Subcutaneous abdominal adipose tissue (tissue), 5 donors: ENCODE measurements around the gene GLCE.

Source experiments
- H3K27ac ChIP-seq: one replicate; pipeline ENCODE4 v1.7.0; 2013; ENCODE audit warnings: low read depth, mild to moderate bottlenecking, inconsistent platforms, low read length, moderate library complexity
- H3K27me3 ChIP-seq, 5 donors: one replicate each; pipeline ENCODE4 v1.7.0; 2013; ENCODE audit warnings: low read length in 5 of 5, inconsistent platforms in 1 of 5; ENCODE audit not compliant: control insufficient read depth in 5 of 5, insufficient read depth in 4 of 5
- H3K36me3 ChIP-seq, 5 donors: one replicate each; pipeline ENCODE4 v1.7.0; 2013; ENCODE audit warnings: low read length in 5 of 5; ENCODE audit not compliant: control insufficient read depth in 5 of 5, insufficient read depth in 5 of 5
- H3K4me1 ChIP-seq, 5 donors: one replicate each; pipeline ENCODE4 v1.7.0; 2013; ENCODE audit warnings: low read length in 5 of 5, mild to moderate bottlenecking in 3 of 5, moderate library complexity in 1 of 5; ENCODE audit not compliant: control insufficient read depth in 5 of 5, insufficient read depth in 5 of 5
- H3K4me3 ChIP-seq, 5 donors: one replicate each; pipeline ENCODE4 v1.7.0; 2013; ENCODE audit warnings: low read length in 5 of 5, low read depth in 1 of 5
- H3K9ac ChIP-seq, 5 donors: one replicate each; pipeline ENCODE4 v1.7.0; 2013; ENCODE audit warnings: low read length in 5 of 5, mild to moderate bottlenecking in 4 of 5, moderate library complexity in 3 of 5
- H3K9me3 ChIP-seq, 5 donors: one replicate each; pipeline ENCODE4 v1.7.0; 2013; ENCODE audit warnings: low read length in 5 of 5; ENCODE audit not compliant: control insufficient read depth in 5 of 5
- donor health status: healthy.
- donor health status: healthy.
- donor health status: healthy.
- donor health status: healthy.
- donor health status: healthy.

The GLCE gene

DNA sequence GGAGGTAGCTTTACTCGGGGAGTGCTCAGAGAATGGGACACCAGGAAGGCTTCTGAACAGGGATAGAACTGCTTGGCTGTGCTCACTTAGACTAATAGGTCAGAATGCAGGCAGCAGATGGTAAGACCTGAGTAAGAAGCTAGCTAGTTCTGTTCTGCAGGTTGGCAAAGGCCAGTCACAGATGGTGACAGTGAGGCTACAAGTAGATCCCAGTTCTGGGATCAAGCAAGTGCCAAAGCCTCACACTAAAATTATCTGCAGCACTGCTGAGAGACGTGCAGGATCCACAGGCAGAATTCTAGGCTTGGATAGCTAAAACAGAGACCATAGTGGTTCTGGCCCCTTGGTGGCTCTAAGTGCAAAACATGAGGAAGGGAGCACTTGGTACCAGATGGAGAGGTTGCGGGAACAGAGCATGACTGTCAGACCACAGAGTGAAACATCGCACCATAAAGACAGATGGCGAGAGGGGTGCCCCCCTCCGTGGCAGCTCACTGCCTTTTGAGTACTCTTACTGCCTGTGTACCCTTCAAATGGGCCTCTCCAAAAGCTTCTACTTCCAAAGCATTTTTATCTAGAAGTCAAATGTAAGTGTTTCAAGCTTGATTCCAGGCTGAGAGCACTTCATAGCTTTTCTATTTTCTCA lies 3.6 kb upstream of the GLCE start:
- Histone ChIP-seq H3K36me3 (no peaks in the 10 kb centered on the region), H3K27me3 (no peaks in the 10 kb centered on the region), H3K4me1 (peaks cover 0 to 18% (median 11%) of the 10 kb centered on the region in 5 donors), H3K27ac (no peak overlapping the region), H3K9me3 (no peaks in the 10 kb centered on the region), H3K4me3 (no peak overlapping the region), H3K9ac (no peak overlapping the region)

DNA sequence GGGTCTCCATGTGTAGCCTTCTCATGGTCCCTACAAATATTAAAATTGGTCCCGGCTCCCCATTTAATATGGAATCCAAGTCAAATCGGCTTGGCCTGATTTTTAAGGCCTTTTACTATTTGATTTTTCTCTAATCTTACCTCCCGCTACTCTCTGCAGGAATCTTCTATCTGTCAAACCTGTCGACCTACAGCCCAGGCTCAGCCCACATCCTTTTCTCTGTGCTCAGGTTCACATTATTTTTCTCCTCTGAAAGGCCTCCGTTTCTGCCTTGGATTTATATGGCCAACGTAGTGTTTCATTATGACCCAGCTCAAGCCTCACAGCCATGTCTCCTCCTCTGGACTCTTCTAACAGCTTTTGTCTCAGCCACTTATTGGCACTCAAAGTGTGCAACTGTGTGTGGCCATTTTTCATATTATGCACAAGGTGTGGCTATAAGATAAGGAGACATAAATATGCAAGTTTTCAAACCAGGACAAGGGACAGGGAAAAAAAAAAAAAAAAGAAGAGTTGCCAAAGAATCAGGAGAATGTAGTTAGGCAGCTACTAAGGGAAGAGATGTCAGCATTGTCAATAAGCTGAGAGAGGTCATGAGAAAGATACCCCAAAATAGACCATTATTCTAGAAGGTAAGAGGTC lies 2.1 kb upstream of the GLCE start:
- H3K27me3 ChIP-seq = no peaks in the 10 kb centered on the region
- H3K4me1 ChIP-seq = peaks cover 0 to 24% (median 15%) of the 10 kb centered on the region in 5 donors
- H3K27ac ChIP-seq = no peak overlapping the region
- H3K9ac ChIP-seq = no peak overlapping the region
- no peaks in the 10 kb centered on the region for H3K36me3 ChIP-seq
- H3K9me3 ChIP-seq = no peaks in the 10 kb centered on the region
- no peak overlapping the region for H3K4me3 ChIP-seq

DNA sequence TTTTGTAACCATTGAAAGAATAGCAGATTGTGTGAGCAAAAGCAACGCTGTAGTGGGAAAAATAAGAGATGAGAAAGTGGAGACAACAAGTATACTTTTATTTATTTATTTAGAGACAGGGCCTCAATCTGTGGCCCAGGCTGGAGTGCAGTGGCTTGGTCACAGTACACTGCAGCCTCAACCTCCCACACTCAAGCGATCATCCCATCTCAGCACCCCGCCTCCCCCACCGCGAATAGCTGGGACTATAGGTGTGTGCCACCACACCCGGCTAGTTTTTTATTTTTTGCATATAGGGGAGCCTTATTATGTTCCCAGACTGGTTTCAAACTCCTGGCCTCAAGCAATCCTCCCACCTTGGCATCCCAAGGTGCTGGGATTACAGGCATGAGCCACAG lies 1.6 kb upstream of the GLCE start:
- H3K4me1 ChIP-seq = peaks cover 0 to 24% (median 15%) of the 10 kb centered on the region in 5 donors
- no peak overlapping the region for H3K9ac ChIP-seq
- H3K27ac ChIP-seq = no peak overlapping the region
- H3K36me3 ChIP-seq = no peaks in the 10 kb centered on the region
- no peaks in the 10 kb centered on the region for H3K27me3 ChIP-seq
- no peaks in the 10 kb centered on the region for H3K9me3 ChIP-seq
- no peak overlapping the region for H3K4me3 ChIP-seq

DNA sequence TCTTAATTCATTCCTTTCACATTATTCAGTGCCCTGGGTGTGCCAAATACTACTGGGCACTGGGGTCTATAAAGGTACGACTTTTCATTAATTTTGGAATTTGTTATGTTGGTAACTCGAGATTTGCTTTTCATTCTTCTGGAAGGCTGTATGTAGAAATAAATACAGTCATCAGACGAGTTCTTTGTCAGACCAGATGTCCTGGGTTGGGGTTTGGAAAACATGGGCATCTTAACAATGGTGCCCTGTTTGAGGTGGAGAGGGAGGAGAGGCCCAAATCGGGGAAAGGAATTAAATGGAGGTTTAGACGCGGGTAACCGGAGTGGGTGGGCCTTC lies 662 bp upstream of the GLCE start:
- H3K9me3 ChIP-seq = no peaks in the 10 kb centered on the region
- no peaks in the 10 kb centered on the region for H3K36me3 ChIP-seq
- H3K9ac ChIP-seq = peak overlapping the region; percentile 38 to 86 (median 59)
- H3K27ac ChIP-seq = no peak overlapping the region
- H3K4me3 ChIP-seq = peak overlapping the region; percentile 91 to 99 (median 94)
- H3K4me1 ChIP-seq = peaks cover 0 to 22% (median 15%) of the 10 kb centered on the region in 5 donors
- H3K27me3 ChIP-seq = no peaks in the 10 kb centered on the region

DNA sequence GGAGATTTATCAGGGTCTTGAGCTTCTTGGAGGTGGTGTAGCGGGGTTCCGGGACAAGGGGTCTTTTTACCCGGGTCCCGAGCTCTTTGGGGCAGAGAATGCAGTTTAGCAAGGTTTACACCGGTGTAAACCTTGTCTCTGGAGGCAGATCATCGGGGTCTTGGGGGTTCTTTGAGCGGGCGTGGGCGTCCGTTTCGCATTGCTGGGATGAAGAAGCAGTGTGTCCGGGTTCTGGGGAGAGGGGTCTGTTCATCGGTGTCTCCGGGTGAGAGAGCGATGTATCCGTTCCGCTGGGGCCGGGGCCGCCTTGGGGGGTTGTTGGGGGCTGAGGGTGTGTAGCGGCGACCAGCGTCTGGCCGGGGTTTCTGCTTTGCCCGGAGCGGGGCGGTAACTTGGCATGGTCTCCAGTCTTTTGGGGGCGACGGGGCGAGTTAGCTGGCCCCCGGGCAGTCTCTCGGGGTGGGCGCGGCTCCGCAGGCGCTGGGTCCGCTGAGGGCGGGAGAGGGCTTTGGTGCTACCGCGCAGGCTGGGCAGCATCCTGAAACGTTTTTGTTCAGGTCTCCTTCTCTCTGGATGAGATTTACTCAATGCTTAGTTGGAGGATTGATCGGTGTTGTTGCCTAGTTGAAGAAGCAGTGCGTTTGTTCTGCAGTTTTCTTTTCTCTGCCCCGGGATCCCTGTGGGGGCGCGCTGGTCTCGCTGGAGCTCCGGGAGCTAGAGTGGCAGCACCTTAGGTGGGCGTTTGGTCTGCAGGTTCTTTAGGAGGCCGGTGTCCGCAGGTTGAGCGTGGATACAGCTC lies 843 bp downstream of the GLCE start:
- Histone ChIP-seq H3K27me3 (no peaks in the 10 kb centered on the region), H3K4me3 (peak overlapping the region; percentile 91 to 96 (median 92)), H3K36me3 (no peaks in the 10 kb centered on the region), H3K9me3 (no peaks in the 10 kb centered on the region), H3K9ac (peak overlapping the region; percentile 51 to 96 (median 87)), H3K4me1 (peaks cover 0 to 22% (median 15%) of the 10 kb centered on the region in 5 donors), H3K27ac (peak overlapping the region; percentile 66)

DNA sequence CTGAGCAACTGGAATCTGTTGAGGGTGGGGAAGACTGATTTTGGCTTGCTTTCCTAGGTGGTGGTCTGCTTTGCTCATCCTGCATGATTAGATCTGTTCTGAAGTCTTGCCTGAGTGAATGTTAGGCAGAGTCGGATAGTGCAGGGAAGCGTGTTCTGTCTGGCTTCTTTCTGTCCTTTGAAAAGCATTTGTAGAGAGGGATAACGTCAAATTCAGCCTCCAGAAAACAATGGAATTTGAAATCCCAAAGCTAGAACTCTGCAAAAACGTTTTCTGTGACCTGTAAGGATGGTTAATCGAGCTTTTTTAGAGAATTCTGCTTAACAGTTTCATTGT lies 1.4 kb downstream of the GLCE start:
- Histone ChIP-seq H3K27ac (no peak overlapping the region), H3K9ac (peak overlapping the region; percentile 51 to 96 (median 87)), H3K9me3 (no peaks in the 10 kb centered on the region)

DNA sequence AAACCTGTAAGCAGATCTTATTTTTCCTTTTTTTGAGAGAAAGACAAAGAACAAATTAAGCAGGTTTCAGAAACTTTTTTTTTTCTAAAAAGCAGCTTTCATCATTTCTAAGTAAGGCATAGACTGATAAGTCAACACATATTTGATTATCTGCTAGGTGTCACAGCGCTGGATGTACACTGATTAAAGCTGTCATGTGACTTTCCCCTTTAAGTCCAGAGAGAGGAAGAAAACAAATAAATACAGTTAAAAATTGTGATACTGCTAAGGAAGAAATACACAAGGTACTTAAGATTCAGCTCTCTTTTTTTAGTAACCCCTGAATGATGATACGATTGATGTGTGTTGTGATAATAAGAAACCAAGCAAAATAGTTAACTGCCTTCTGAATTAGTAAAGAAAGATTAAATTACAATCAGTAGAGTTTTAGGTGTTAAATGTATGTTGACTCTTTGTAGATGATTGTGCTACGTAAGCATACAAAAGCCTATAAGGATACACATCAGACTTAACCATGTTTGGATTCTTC lies 2.8 kb downstream of the GLCE start:
- H3K9ac ChIP-seq = no peak overlapping the region
- H3K36me3 ChIP-seq = no peaks in the 10 kb centered on the region
- no peaks in the 10 kb centered on the region for H3K9me3 ChIP-seq
- no peaks in the 10 kb centered on the region for H3K27me3 ChIP-seq
- H3K4me3 ChIP-seq = no peak overlapping the region
- peaks cover 0 to 25% (median 20%) of the 10 kb centered on the region in 5 donors for H3K4me1 ChIP-seq
- H3K27ac ChIP-seq = no peak overlapping the region

More for the DNA sequence above, 1.4 kb downstream of the GLCE start:
- Histone ChIP-seq H3K4me3 (peak overlapping the region; percentile 80 to 96 (median 91)), H3K27me3 (no peaks in the 10 kb centered on the region), H3K36me3 (no peaks in the 10 kb centered on the region), H3K4me1 (peaks cover 0 to 22% (median 15%) of the 10 kb centered on the region in 5 donors)

DNA sequence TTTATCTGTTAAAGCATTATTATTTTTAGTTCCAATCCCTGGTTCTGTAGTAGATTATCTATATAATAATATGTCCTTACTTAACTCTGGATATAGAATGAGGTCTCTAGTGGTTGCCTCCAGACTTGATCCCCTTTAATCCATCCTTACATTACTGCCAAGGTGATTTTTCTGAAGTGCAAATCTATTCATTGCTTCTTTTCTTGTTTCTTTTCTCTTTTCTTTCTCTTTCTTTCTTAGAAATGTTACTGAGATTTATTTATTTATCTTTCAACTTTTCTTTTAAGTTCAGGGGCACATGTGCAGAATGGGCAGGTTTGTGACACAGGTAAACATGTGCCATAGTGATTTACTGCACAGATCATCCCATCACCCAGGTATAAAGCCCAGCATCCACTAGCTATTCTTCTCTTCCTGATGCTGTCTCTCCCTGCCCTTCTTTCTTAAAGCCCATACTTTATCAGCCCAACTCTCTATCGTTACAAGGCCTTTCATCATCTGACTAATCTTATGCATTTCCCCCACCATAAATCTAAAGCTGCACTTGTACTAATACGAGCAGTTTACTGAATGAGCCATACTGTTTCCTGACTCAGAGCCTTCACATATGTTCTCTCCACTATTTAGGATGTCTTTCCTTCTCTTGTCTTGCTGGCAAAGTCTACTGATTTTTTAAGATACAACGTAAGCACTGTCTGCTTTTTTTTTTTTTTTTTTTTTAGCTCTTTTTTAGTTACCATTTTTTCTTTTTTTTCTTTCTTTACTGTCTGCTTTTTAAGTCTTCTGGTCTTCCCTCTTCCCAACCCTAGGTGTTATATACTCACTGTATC lies 4.6 kb downstream of the GLCE start:
- no peaks in the 10 kb centered on the region for H3K9me3 ChIP-seq
- H3K27me3 ChIP-seq = no peaks in the 10 kb centered on the region
- peaks cover 0 to 22% (median 18%) of the 10 kb centered on the region in 5 donors for H3K4me1 ChIP-seq
- H3K4me3 ChIP-seq = no peak overlapping the region
- no peak overlapping the region for H3K27ac ChIP-seq
- H3K36me3 ChIP-seq = no peaks in the 10 kb centered on the region
- H3K9ac ChIP-seq = peak overlapping the region in 1 of 5 donors; percentile 14

DNA sequence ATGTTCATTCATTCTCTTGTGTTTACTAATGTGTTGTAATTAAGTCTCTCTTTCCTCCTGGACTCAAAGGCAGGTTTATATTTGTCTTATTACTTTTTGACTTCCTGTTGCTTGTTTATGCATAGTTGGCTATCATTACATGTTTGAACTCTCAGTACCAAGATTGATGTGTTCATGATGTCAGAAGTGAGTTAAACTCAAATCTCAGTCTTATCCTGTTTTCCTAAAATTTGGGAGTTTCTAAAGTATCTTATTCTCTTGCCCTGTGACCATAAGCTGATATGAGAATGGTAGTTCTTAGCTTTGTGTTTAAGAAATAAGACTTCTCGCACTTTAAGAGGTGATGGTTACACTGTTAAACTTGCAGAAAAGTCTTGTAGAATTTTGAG lies 5.2 kb downstream of the GLCE start:
- no peaks in the 10 kb centered on the region for H3K27me3 ChIP-seq
- H3K27ac ChIP-seq = no peak overlapping the region
- no peaks in the 10 kb centered on the region for H3K36me3 ChIP-seq
- H3K9ac ChIP-seq = no peak overlapping the region
- no peaks in the 10 kb centered on the region for H3K9me3 ChIP-seq
- H3K4me1 ChIP-seq = peaks cover 0 to 20% (median 16%) of the 10 kb centered on the region in 5 donors
- no peak overlapping the region for H3K4me3 ChIP-seq
